ENCODE results near the gene SKP1. TPM values are rescaled to one million over a fixed set of nuclear protein-coding genes. Genes with fewer than 3 reads are reported as not detected.

SKP1 gene
- total and polyA plus RNA-seq, 4 donors, result 129 to 407 (median 253) TPM

GRCh38 chr5:134206627-134207160, 29.9 kb upstream of the SKP1 start:
- no peaks in the 10 kb centered on the region for H3K9me3 ChIP-seq (ENCODE audit: control insufficient read depth in 4 of 4, low read length in 3 of 4)
- H3K27me3 ChIP-seq (ENCODE audit: control insufficient read depth in 4 of 4, insufficient read depth in 4 of 4, low read length in 3 of 4), result no peaks in the 10 kb centered on the region
- TF ChIP-seq SP1 (IDR thresholded peaks at IDR 0.05) (no peak), GABPA (IDR thresholded peaks at IDR 0.05 in 1 of 2, conservative IDR thresholded peaks at IDR 0.05 in 1 of 2) (no peak), EGR1 (IDR thresholded peaks at IDR 0.05; ENCODE audit: low read depth in 2 of 2) (no peak), HNF4G (IDR thresholded peaks at IDR 0.05) (no peak), HNF4A (conservative IDR thresholded peaks at IDR 0.05) (no peak), FOXA1 (IDR thresholded peaks at IDR 0.05) (no peak), FOXA2 (IDR thresholded peaks at IDR 0.05) (no peak), NR2F2 (IDR thresholded peaks at IDR 0.05) (no peak), ATF3 (IDR thresholded peaks at IDR 0.05) (no peak), TAF1 (conservative IDR thresholded peaks at IDR 0.05) (no peak), RAD21 (IDR thresholded peaks at IDR 0.05) (no peak), ZBTB33 (IDR thresholded peaks at IDR 0.05) (no peak)
- 83% methylated on average over 7 of the region's 7 CpGs for WGBS
- H3K9ac ChIP-seq (ENCODE audit: low read depth in 1 of 2, low read length in 2 of 2), result no peak overlapping the region
- peaks cover 8 to 20% (median 11%) of the 10 kb centered on the region in 4 donors for H3K36me3 ChIP-seq (ENCODE audit: control insufficient read depth in 4 of 4, insufficient read depth in 3 of 4, low read depth in 1 of 4, low read length in 3 of 4)
- DNase-seq (ENCODE audit: low spot score), result no peak
- H3K27ac ChIP-seq (ENCODE audit: low read depth in 1 of 2, low read length in 2 of 2), result no peak overlapping the region
- H3K4me3 ChIP-seq (ENCODE audit: low read depth in 1 of 3, low read length in 3 of 3), result no peak overlapping the region
- H3K4me1 ChIP-seq (ENCODE audit: control insufficient read depth in 4 of 4, insufficient read depth in 4 of 4, low read length in 3 of 4), result peaks cover 0 to 8% (median 3%) of the 10 kb centered on the region in 4 donors

- TF ChIP-seq REST (IDR thresholded peaks at IDR 0.05), result no peak
- no peak for TF ChIP-seq HNF4A (conservative IDR thresholded peaks at IDR 0.05)
- no peak for TF ChIP-seq RXRA (IDR thresholded peaks at IDR 0.05)
- TF ChIP-seq GABPA (IDR thresholded peaks at IDR 0.05 in 1 of 2, conservative IDR thresholded peaks at IDR 0.05 in 1 of 2), result no peak
- no peak for TF ChIP-seq EGR1 (IDR thresholded peaks at IDR 0.05; ENCODE audit: low read depth in 2 of 2)
- TF ChIP-seq SP1 (IDR thresholded peaks at IDR 0.05), result no peak
- no peak for TF ChIP-seq FOXA2 (IDR thresholded peaks at IDR 0.05)
- TF ChIP-seq YY1 (IDR thresholded peaks at IDR 0.05), result no peak
- H3K27me3 ChIP-seq (ENCODE audit: control insufficient read depth in 4 of 4, insufficient read depth in 4 of 4, low read length in 3 of 4), result no peaks in the 10 kb centered on the region
- no peak overlapping the region for H3K9ac ChIP-seq (ENCODE audit: low read depth in 1 of 2, low read length in 2 of 2)
- H3K36me3 ChIP-seq (ENCODE audit: control insufficient read depth in 4 of 4, insufficient read depth in 3 of 4, low read depth in 1 of 4, low read length in 3 of 4), result peaks cover 14 to 35% (median 31%) of the 10 kb centered on the region in 4 donors
- H3K9me3 ChIP-seq (ENCODE audit: control insufficient read depth in 4 of 4, low read length in 3 of 4), result no peaks in the 10 kb centered on the region
- H3K27ac ChIP-seq (ENCODE audit: low read depth in 1 of 2, low read length in 2 of 2), result no peak overlapping the region
- H3K4me1 ChIP-seq (ENCODE audit: control insufficient read depth in 4 of 4, insufficient read depth in 4 of 4, low read length in 3 of 4), result peaks cover 0 to 7% (median 1%) of the 10 kb centered on the region in 4 donors
- no peak overlapping the region for H3K4me3 ChIP-seq (ENCODE audit: low read depth in 1 of 3, low read length in 3 of 3)
- 94% methylated on average over 4 of the region's 4 CpGs for WGBS
- no peak for DNase-seq (ENCODE audit: low spot score)
Observed at GRCh38 chr5:134204575-134204974, 27.8 kb upstream of the SKP1 start.

Measured in liver (tissue), 9 donors.